HL-60 (cell line): Measurements from ENCODE around the gene GALNT4.

Experiments
- CTCF ChIP-seq: IDR thresholded peaks from one replicate; pipeline ENCODE4 v1.5.1; 2011; ENCODE audit warnings: low read length, control low read depth, inconsistent platforms; ENCODE audit not compliant: insufficient read depth
- POLR2AphosphoS5 ChIP-seq: IDR thresholded peaks from 2 replicates; pipeline ENCODE4 v1.6.1; 2012; ENCODE audit warnings: low read depth
- REST ChIP-seq: IDR thresholded peaks from 2 replicates; pipeline ENCODE4 v1.6.1; 2012; ENCODE audit warnings: low read depth; ENCODE audit not compliant: insufficient replicate concordance

- TF ChIP-seq CTCF (no peak), POLR2AphosphoS5 (no peak), REST (no peak)
Measured at GRCh38 chr12:89544681-89545184, 20.1 kb upstream of the GALNT4 start.
